HUES48 (cell line): ENCODE results near the gene RFX3.
A peak's percentile ranks its signal among the peaks of the same experiment; 100 is the strongest.

Experiments used
- H3K27ac ChIP-seq: one replicate; pipeline ENCODE4 v1.7.0; 2013; ENCODE audit warnings: low read depth, low read length, inconsistent platforms
- H3K27me3 ChIP-seq: 2 replicates; pipeline ENCODE4 v1.6.1; 2013; ENCODE audit warnings: mild to moderate bottlenecking, low read length; ENCODE audit not compliant: control insufficient read depth, insufficient read depth
- H3K36me3 ChIP-seq: 2 replicates; pipeline ENCODE4 v1.6.1; 2013; ENCODE audit warnings: low read length; ENCODE audit not compliant: control insufficient read depth, insufficient read depth
- H3K4me1 ChIP-seq: 2 replicates; pipeline ENCODE4 v1.6.1; 2013; ENCODE audit warnings: mild to moderate bottlenecking, low read length; ENCODE audit not compliant: control insufficient read depth, insufficient read depth
- H3K4me3 ChIP-seq: 2 replicates; pipeline ENCODE4 v1.5.1; 2013; ENCODE audit warnings: mild to moderate bottlenecking, low read depth, low read length
- H3K9ac ChIP-seq: 2 replicates; pipeline ENCODE4 v1.6.1; 2013; ENCODE audit warnings: mild to moderate bottlenecking, low read depth, low read length, moderate library complexity
- H3K9me3 ChIP-seq: 2 replicates; pipeline ENCODE4 v1.6.1; 2013; ENCODE audit warnings: low read length; ENCODE audit not compliant: control insufficient read depth, insufficient read depth

The RFX3 gene

GRCh38 chr9:3526997-3527940, 1.5 kb upstream of the RFX3 start:
- peak overlapping the region; percentile 100 for H3K27ac ChIP-seq

GRCh38 chr9:3526165-3526996, 580 bp upstream of the RFX3 start:
- H3K36me3 ChIP-seq = peaks cover 5% of the 10 kb centered on the region; the same call in 1 of the 2 replicates
- peak overlapping the region; percentile 100 for H3K9ac ChIP-seq
- H3K27me3 ChIP-seq = no peaks in the 10 kb centered on the region
- peak overlapping the region; percentile 97 for H3K4me3 ChIP-seq
- no peaks in the 10 kb centered on the region for H3K9me3 ChIP-seq
- peaks cover 18% of the 10 kb centered on the region for H3K4me1 ChIP-seq
- peak overlapping the region; percentile 100 for H3K27ac ChIP-seq

More at GRCh38 chr9:3526997-3527940, 1.5 kb upstream of the RFX3 start:
- Histone ChIP-seq H3K36me3 (peaks cover 5% of the 10 kb centered on the region; the same call in 1 of the 2 replicates), H3K27me3 (no peaks in the 10 kb centered on the region), H3K9me3 (no peaks in the 10 kb centered on the region), H3K4me3 (peak overlapping the region; percentile 97), H3K9ac (peak overlapping the region; percentile 100), H3K4me1 (peaks cover 15% of the 10 kb centered on the region)

DNA sequence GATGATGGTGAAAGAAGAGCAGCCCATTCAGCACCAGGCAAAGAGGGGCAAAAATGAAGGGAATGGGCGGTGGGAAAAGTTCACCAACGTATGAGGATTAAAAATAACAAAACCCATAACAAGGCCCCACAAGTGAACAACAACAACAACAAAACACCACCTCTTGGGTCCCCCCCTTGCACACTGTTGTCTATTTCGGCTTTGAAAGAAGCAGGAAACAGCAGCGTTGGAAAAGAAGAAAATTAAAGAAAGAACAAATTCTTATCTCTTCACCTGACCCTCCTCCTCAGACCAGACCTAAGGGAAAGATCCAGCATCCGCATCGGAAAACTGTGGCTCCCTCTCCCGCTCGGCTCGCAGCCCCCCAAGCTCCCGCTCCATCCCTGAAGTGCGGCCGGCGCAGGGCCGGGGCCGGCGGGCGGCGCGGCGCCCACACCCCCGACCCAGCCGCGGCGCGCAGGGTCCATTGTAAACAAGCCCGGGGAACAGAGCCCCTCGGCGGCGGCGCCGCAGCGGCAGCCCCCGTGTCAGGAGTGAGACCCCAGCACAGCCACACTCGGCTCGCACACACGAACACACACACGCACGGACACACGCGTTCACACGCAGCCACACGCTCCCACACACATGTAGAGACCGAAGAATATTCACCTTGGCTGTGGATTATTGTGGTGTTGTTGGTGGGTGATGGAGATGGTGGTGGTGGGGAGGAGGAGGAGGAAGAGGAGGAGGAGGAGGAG, 535 bp downstream of the RFX3 start:
- Histone ChIP-seq H3K27me3 (no peaks in the 10 kb centered on the region), H3K36me3 (peaks cover 5% of the 10 kb centered on the region; the same call in 1 of the 2 replicates), H3K4me1 (peaks cover 24% of the 10 kb centered on the region), H3K9ac (peak overlapping the region; percentile 75), H3K27ac (peak overlapping the region; percentile 100), H3K9me3 (no peaks in the 10 kb centered on the region), H3K4me3 (peak overlapping the region; percentile 97)

- Histone ChIP-seq H3K4me1 (peaks cover 8% of the 10 kb centered on the region), H3K27me3 (no peaks in the 10 kb centered on the region), H3K9me3 (no peaks in the 10 kb centered on the region), H3K9ac (no peak overlapping the region), H3K27ac (no peak overlapping the region), H3K4me3 (no peak overlapping the region), H3K36me3 (no peaks in the 10 kb centered on the region)
Measured at GRCh38 chr9:3521966-3522365, 3.8 kb downstream of the RFX3 start.

DNA sequence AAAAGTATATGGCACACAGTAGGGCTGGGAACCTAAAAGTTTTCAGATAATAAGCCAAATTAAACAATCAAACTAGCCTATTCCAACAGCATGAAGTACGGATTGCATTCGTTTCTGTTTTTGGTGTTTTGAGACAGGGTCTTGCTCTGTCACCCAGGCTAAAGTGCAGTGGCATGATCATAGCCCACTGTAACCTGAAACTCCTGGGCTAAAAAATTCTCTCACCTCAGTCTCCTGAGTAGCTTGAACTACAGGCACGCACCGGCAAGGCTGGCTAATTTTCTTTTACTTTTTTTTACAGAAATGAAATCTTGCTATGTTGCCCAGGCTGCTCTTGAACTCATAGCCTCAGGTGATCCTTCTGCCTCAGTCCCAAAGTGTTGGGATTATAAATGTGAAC, 5.2 kb downstream of the RFX3 start:
- no peak overlapping the region for H3K9ac ChIP-seq

GRCh38 chr9:3517377-3518048, 8.3 kb downstream of the RFX3 start:
- Histone ChIP-seq H3K4me1 (peaks cover 13% of the 10 kb centered on the region), H3K27me3 (no peaks in the 10 kb centered on the region), H3K36me3 (no peaks in the 10 kb centered on the region), H3K9ac (no peak overlapping the region), H3K9me3 (no peaks in the 10 kb centered on the region), H3K27ac (no peak overlapping the region), H3K4me3 (no peak overlapping the region)

More for the DNA sequence above, 5.2 kb downstream of the RFX3 start:
- no peaks in the 10 kb centered on the region for H3K36me3 ChIP-seq
- H3K4me3 ChIP-seq = no peak overlapping the region
- peaks cover 8% of the 10 kb centered on the region for H3K4me1 ChIP-seq
- no peak overlapping the region for H3K27ac ChIP-seq
- no peaks in the 10 kb centered on the region for H3K27me3 ChIP-seq
- no peaks in the 10 kb centered on the region for H3K9me3 ChIP-seq

- H3K4me3 ChIP-seq = no peak overlapping the region
- no peak overlapping the region for H3K27ac ChIP-seq
Measured at GRCh38 chr9:3516667-3517330, 9.0 kb downstream of the RFX3 start.

GRCh38 chr9:3515405-3515804, 10.4 kb downstream of the RFX3 start:
- H3K9me3 ChIP-seq = no peaks in the 10 kb centered on the region
- H3K9ac ChIP-seq = no peak overlapping the region
- H3K4me1 ChIP-seq = peaks cover 13% of the 10 kb centered on the region
- no peaks in the 10 kb centered on the region for H3K36me3 ChIP-seq
- no peaks in the 10 kb centered on the region for H3K27me3 ChIP-seq
- H3K27ac ChIP-seq = no peak overlapping the region
- no peak overlapping the region for H3K4me3 ChIP-seq

More at GRCh38 chr9:3516667-3517330, 9.0 kb downstream of the RFX3 start:
- no peaks in the 10 kb centered on the region for H3K36me3 ChIP-seq
- H3K9me3 ChIP-seq = no peaks in the 10 kb centered on the region
- H3K9ac ChIP-seq = no peak overlapping the region
- peaks cover 12% of the 10 kb centered on the region for H3K4me1 ChIP-seq
- H3K27me3 ChIP-seq = no peaks in the 10 kb centered on the region

- Histone ChIP-seq H3K4me1 (peaks cover 18% of the 10 kb centered on the region), H3K9me3 (no peaks in the 10 kb centered on the region), H3K36me3 (no peaks in the 10 kb centered on the region), H3K9ac (no peak overlapping the region), H3K4me3 (no peak overlapping the region), H3K27ac (no peak overlapping the region), H3K27me3 (no peaks in the 10 kb centered on the region)
Measured at GRCh38 chr9:3514786-3515185, 11.0 kb downstream of the RFX3 start.
